ENCODE results near the gene KIF6.
"Not testable (repeated sequence)": the region's sequence is repeated elsewhere in the genome, so short reads cannot be mapped to it uniquely, and the experiment has no call there.

KIF6 gene

DNA sequence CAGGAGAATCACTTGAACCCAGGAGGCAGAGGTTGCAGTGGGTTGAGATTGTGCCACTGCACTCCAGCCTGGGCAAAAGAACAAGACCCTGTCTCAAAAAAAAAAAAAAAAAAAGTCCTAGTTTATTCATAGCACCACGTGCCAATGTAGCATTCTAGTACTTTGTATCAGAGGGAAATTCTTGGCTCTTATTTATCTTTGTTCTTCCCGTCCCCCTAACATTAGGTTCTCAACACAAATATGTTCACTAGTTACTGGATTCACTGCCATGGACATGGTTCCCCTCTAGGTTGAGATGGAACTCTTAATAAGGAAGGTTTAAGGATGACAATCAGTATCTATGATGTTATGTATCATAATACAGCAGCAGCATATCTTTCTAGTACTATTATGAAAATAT is 178.5 kb downstream of the KIF6 start:
- DNase-seq = no peak

DNA sequence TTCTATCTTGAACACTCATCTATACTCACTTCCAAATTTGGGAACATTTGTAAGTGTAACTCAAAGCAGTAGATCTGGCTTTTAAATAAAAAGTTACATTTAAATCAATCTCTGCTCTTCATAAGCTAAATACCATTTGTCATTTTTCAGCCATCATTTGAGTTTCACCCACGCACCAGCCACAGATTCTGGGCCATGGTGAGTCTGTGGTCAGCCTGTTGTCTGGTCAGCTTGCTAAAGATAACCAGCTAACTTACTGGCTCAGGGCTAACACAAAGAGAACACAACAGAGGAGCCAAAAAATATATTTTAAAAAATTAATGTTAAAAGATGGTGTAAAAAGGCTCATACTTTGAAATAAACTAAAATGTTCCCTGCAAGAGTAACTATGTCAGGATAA is 181.3 kb downstream of the KIF6 start:
- DNase-seq = no peak

GRCh38 chr6:39543095-39543494 is 182.1 kb downstream of the KIF6 start:
- no peak for DNase-seq

- DNase-seq = no peak
Measured at GRCh38 chr6:39540454-39540853, 184.8 kb downstream of the KIF6 start.

- DNase-seq = no peak
Measured at GRCh38 chr6:39530201-39530759, 194.9 kb downstream of the KIF6 start.

DNA sequence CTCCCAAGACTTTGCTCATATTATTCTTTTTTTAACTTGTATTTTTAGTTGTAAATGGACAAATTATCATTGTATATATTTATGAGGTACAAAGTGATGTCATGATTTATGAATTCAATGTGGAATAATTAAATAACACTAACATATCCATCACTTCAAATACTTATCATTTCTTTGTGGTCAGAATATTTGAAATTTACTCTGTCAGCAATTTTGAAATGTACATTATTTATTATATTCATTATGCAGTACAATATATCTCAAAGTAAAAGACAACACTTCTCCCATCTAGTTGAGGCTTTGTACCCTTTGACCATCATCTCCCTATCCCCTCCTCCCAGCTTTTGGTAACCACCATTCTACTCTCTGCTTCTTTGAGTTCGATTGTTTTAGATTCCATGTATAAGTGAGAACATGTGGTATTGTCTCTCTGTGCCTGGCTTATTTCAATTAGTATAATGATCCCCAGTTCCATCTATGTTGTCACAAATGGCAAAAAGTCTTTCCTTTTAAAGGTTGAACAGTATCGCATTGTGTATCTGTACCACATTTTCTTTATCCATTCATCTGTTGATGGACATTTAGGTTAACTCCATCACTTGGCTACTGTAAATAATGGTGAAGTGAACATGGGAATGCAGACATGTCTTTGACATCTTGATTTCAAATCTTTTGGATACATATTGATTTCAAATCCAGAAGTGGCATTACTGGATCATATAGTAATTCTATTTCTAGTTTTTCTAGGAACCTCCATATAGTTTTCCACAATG is 197.2 kb downstream of the KIF6 start:
- no peak for DNase-seq

- DNase-seq = no peak
Measured at GRCh38 chr6:39524007-39524406, 201.2 kb downstream of the KIF6 start.

- no peak for DNase-seq
Measured at GRCh38 chr6:39521958-39522357, 203.2 kb downstream of the KIF6 start.

- no peak for DNase-seq
Measured at GRCh38 chr6:39520916-39521315, 204.3 kb downstream of the KIF6 start.

DNA sequence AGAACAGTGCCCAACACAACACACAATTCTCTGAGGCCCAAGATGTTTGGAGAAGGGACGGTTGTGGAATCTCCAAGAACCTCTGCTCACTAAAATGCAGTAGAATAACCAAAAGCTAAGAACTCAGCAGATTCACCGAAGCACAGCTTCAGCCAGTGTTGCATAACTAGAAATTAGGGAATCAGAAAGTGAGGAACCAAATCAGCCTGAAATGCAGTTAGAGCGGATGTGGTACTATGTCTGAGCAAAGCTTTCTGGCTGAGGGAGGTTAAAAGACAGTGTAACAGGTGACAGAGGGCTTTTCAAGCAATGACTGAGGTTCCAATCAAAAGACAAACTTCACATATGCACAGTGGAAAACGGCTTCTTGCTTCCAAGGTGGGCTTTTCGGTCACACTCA is 204.8 kb downstream of the KIF6 start:
- no peak for DNase-seq

DNA sequence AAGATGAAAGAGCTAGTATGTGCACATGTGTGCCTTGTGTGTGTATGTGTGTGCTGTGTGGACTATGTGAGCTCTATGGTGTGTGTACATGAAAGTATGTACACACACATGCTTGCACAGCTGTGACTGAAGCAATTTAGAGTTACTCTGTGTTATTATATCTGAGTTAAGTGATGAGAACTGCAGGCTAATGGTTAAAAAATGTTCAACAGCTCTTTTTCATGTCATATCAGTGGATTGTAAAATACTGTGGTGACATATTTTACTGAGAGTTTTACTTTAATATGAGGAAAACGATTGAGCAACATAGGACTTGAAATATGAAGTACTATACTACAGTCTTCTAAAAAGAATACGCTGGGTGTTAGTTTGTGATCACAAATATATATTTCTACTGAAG is 207.0 kb downstream of the KIF6 start:
- DNase-seq = no peak

DNA sequence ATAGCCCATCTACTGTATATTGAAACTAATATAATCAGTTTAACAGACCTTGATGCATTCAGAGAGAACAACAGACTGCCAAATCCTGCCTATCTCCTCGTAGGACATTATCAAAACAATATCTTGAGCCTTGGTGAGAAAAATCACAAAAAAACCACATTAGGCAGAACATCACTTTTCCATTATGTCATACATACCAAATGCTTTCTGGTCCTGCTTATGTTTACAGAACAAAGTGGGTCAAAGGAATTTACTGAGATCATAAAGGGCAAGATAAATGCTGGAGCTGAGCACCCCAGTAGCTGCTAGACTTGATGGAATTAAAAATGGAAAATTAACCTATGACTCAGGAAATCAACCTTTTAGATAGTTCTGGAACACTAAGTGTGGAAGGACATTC is 207.5 kb downstream of the KIF6 start:
- DNase-seq = no peak

DNA sequence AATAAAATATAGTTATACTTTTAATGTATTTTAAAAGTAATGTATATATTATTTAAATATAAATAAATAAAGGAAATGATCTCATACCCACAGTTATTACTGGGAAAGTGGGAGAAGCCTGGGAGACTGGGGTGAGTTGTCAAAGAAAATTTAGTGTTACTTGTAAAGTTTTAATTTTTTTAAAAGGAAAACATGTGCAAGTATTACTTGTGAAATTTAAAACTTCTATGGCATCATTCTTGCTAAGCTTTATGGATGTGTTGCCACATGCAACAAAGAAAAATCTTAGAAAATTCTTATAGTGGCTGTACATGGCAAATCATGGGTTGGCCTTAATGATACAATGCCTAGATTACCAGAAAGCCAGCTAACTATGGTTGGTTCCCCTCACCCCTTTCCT is 208.7 kb downstream of the KIF6 start:
- no peak for DNase-seq

- DNase-seq = no peak
Measured at GRCh38 chr6:39515471-39515870, 209.7 kb downstream of the KIF6 start.

- no peak for DNase-seq
Measured at GRCh38 chr6:39515006-39515405, 210.2 kb downstream of the KIF6 start.

DNA sequence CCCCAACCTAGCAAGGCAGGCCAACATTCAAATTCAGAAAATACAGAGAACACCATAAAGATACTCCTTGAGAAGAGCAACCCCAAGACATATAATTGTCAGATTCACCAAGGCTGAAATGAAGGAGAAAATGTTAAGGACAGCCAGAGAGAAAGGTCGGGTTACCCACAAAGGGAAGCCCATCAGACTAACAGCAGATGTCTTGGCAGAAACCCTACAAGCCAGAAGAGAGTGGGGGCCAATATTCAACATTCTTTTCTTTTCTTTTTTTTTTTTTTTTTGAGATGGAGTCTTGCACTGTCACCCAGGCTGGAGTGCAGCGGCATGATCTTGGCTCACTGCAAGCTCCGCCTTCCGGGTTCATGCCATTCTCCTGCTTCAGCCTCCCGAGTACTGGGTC is 215.4 kb downstream of the KIF6 start:
- not testable (repeated sequence) for DNase-seq

DNA sequence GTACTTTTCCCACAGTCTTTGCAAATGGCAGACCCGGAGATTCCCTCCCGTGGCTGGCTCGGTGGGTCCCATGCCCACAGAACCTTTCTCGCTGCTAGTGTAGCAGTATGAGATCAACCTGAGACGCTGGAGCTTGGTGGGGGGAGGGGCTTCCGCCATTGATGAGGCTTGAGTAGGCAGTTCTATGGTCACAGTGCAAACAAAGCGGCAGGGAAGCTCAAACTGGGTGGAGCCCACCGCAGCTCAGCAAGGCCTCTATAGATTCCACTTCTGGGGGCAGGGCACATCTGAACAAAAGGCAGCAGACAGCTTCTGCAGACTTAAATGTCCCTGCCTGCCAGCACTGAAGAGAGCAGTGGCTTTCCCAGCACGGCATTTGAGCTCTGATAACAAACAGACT is 216.7 kb downstream of the KIF6 start:
- DNase-seq = no peak

DNA sequence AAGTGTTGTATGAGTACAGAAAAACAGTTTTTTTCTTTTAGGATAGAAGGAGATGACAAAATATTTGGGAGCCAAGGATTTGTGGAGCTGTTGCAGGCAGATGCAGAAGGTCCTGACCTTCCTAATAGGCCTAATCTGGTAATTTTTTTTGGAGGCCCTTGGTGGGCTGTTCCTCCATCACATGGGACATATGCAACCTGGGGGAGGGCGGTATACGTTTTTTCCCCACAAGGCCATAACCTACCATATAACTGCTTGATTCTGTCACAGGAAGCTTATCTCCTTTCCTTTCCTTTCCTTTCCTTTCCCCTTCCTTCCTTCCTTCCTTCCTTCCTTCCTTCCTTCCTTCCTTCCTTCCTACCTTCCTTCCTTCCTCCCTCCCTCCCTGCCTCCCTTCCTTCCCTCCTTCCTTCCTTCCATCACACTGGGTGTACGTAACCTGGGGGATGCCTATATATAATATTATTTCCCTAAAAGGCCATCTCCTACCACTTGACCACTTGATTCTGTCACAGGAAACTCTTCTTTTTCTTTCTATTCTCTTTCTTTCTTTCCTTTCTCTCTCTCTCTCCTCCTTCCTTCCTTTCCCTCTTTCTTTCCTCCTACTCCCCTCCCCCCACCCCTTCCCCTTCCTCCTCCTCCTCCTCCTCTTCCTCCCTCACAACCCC is 217.7 kb downstream of the KIF6 start:
- no peak for DNase-seq

- DNase-seq = not testable (repeated sequence)
Measured at GRCh38 chr6:39502362-39502955, 222.7 kb downstream of the KIF6 start.

DNA sequence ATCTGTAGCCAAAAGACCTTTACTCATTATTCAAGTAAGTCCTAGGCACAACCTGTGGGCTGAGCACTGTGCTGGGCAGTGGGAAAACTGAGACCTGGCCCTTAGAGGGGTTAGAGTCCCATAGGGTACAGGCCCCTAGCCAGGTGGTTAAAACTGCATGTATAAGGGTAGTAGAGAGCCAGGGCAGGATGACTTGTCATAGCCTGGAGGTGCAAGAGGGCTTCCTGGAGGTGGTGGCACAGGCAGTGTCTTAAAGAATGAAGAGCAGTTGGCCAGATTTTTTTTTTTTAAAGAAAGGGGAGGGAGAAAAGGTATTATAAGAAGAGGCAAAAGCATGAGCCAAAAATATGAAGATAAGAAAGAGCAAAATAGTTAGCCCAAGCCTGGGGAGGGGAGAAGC is 226.2 kb downstream of the KIF6 start:
- DNase-seq = no peak

GRCh38 chr6:39498096-39498495 is 227.1 kb downstream of the KIF6 start:
- DNase-seq = no peak

- DNase-seq = no peak
Measured at GRCh38 chr6:39496915-39497314, 228.3 kb downstream of the KIF6 start.

- no peak for DNase-seq
Measured at GRCh38 chr6:39496456-39496855, 228.8 kb downstream of the KIF6 start.

DNA sequence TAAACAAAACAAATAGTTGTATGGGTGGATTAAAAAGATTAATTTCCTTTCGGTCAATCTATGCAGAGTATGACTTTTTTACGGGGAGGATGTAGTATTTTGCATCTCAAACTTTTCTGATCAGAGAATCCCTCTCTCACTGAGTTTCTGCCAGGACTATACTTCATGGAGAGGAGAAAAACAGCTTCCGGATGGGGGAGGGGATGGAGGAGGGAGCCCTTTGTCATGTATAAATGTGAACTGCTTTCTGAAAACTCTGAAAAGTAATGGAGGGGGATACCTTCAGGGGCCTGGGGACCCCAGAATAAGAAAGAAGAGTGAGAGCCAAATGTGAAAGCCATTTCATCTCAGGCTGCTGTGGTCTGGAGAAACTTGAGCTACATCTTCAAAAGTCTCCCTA is 229.6 kb downstream of the KIF6 start:
- DNase-seq = no peak
